HepG2 (cell line): ENCODE measurements around the gene THSD4. TPM values are rescaled to one million over a fixed set of nuclear protein-coding genes. Genes with fewer than 3 reads are reported as not detected.

Experiments
- ARID5B ChIP-seq: IDR thresholded peaks from 2 replicates; pipeline ENCODE4 v1.4.0; 2020; ENCODE audit warnings: mild to moderate bottlenecking, missing genetic modification reagents
- CBX2 ChIP-seq, 2 experiments: fragments of 200-600 bp in 1 of 2; sonication (generic); formaldehyde crosslinking in 1 of 2; IDR thresholded peaks; 2 replicates each; pipeline versions ENCODE4 v1.7.0 to v1.8.1; 2018 to 2022; ENCODE audit warnings: low read depth in 2 of 2, low read length in 1 of 2, mild to moderate bottlenecking in 1 of 2, missing genetic modification reagents in 1 of 2
- E2F5 ChIP-seq: sonication (generic); formaldehyde crosslinking; conservative IDR thresholded peaks from 2 replicates; pipeline ENCODE4 v1.4.0; 2020; ENCODE audit warnings: missing genetic modification reagents
- SNAI1 ChIP-seq: sonication (generic); formaldehyde crosslinking; IDR thresholded peaks from 2 replicates; pipeline ENCODE4 v1.5.0; 2020; ENCODE audit warnings: mild to moderate bottlenecking, missing genetic modification reagents, borderline replicate concordance
- THAP9 ChIP-seq: sonication (generic); formaldehyde crosslinking; IDR thresholded peaks from 2 replicates; pipeline ENCODE4; 2020; ENCODE audit warnings: missing genetic modification reagents, mild to moderate bottlenecking, borderline replicate concordance
- ZFP37 ChIP-seq: sonication (generic); formaldehyde crosslinking; IDR thresholded peaks from 2 replicates; pipeline ENCODE4 v1.4.0; 2020; ENCODE audit warnings: missing genetic modification reagents, borderline replicate concordance
- ZMYM3 ChIP-seq: sonication (generic); formaldehyde crosslinking; IDR thresholded peaks from 2 replicates; pipeline ENCODE4 v1.5.1; 2020; ENCODE audit warnings: mild to moderate bottlenecking, missing genetic modification reagents
- ZNF773 ChIP-seq: sonication (generic); formaldehyde crosslinking; IDR thresholded peaks from 2 replicates; pipeline ENCODE4 v1.4.0; 2020; ENCODE audit warnings: missing genetic modification reagents, borderline replicate concordance
- ZNF776 ChIP-seq: sonication (generic); formaldehyde crosslinking; IDR thresholded peaks from 2 replicates; pipeline ENCODE4 v1.4.0; 2020; ENCODE audit warnings: mild to moderate bottlenecking, missing genetic modification reagents
- polyA plus RNA-seq, 8 experiments: library from polyadenylated mRNA; depleted of rRNA in 3 of 8; stranded (reverse) in 7 of 8; unstranded in 1 of 8; fragments of >200 nt; fragmentation: Illumina TruSeq in 4 of 8; extraction: Trizol in 4 of 8; gene quantifications; 2 replicates each; pipeline versions ENCODE4 v1.2.1 to v1.2.3, GENCODE V29; 2011 to 2016; ENCODE audit warnings: low read depth in 4 of 8, missing spikeins in 1 of 8, mixed read lengths in 1 of 8; ENCODE audit not compliant: insufficient read depth in 1 of 8
- total RNA-seq, 5 experiments: library from RNA; depleted of rRNA; stranded (reverse); fragments of >200 nt; fragmentation: Illumina TruSeq; extraction: Trizol; gene quantifications; 2 replicates each; pipeline ENCODE4 v1.2.3, GENCODE V29; 2016; ENCODE audit warnings: low read depth in 1 of 5

THSD4 gene
- total and polyA plus RNA-seq, 2 of the 13 experiments (the other 11 are each of a cell fraction or from before 2014, with no cell fraction given) = 0.07 to 0.21 TPM

GRCh38 chr15:71603379-71603778 is 488.1 kb downstream of the THSD4 start (continued):
- TF ChIP-seq ZMYM3 (CRISPR knock-in tag) = no peak
- no peak for TF ChIP-seq CBX2 (IDR thresholded peaks at IDR 0.05; ENCODE audit: low read depth, low read length)
- TF ChIP-seq CBX2 (CRISPR knock-in tag; IDR thresholded peaks at IDR 0.05; ENCODE audit: low read depth) = no peak
- no peak for TF ChIP-seq ZNF776
- no peak for TF ChIP-seq ZNF773 (CRISPR knock-in tag)
- TF ChIP-seq THAP9 (CRISPR knock-in tag) = no peak
- no peak for TF ChIP-seq E2F5 (CRISPR knock-in tag)
- no peak for TF ChIP-seq ARID5B (CRISPR knock-in tag)
- TF ChIP-seq SNAI1 (CRISPR knock-in tag) = no peak
- no peak for TF ChIP-seq ZFP37 (CRISPR knock-in tag)
